ENCODE measurements around the gene KCTD21.
A peak's percentile ranks its signal among the peaks of the same experiment; 100 is the strongest.

The KCTD21 gene

GRCh38 chr11:78151804-78152203 is 36.6 kb downstream of the KCTD21 start:
- Histone ChIP-seq H3K9ac (ENCODE audit: insufficient read length) (no peak overlapping the region), H3K4me3 (no peak overlapping the region), H3K9me3 (ENCODE audit: low read depth, low read length) (no peaks in the 10 kb centered on the region), H3K36me3 (ENCODE audit: insufficient read depth, low read length) (no peaks in the 10 kb centered on the region), H3K27ac (no peak overlapping the region)
- no peak for DNase-seq (ENCODE audit: low read depth, low spot score)
- no peak for TF ChIP-seq EZH2 (IDR thresholded peaks at IDR 0.05)
- TF ChIP-seq POLR2AphosphoS5 (IDR thresholded peaks at IDR 0.05; ENCODE audit: borderline replicate concordance, low read depth, low read length), result no peak
- TF ChIP-seq FOXP2 (optimal IDR thresholded peaks at IDR 0.05; ENCODE audit: control extremely low read depth, extremely low read length, insufficient read depth), result no peak

DNA sequence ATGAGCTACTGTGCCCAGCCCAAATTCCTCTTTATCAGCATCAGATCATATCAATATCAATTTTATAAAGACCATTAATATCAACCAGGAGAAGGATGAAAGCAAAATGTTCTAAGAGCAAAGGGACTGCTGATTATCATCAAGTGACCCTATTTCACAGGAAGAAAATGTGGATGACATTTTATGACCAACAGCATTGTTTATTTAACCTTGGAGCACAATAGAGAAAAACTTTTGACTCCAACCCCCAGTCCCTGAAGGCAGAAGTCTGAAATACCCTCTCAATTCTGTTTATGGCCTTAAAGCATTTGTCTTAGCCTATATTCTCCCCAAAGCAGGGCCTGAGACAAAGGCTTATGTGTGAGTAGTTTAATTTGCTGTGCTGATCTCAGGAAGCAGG is 37.7 kb downstream of the KCTD21 start:
- Histone ChIP-seq H3K4me3 (no peak overlapping the region), H3K9me3 (ENCODE audit: low read depth, low read length) (no peaks in the 10 kb centered on the region), H3K36me3 (ENCODE audit: insufficient read depth, low read length) (no peaks in the 10 kb centered on the region), H3K9ac (ENCODE audit: insufficient read length) (no peak overlapping the region), H3K27ac (no peak overlapping the region)
- DNase-seq (ENCODE audit: low read depth, low spot score), result no peak
- TF ChIP-seq POLR2AphosphoS5 (IDR thresholded peaks at IDR 0.05; ENCODE audit: borderline replicate concordance, low read depth, low read length), result no peak
- TF ChIP-seq FOXP2 (optimal IDR thresholded peaks at IDR 0.05; ENCODE audit: control extremely low read depth, extremely low read length, insufficient read depth), result no peak
- no peak for TF ChIP-seq EZH2 (IDR thresholded peaks at IDR 0.05)

- Histone ChIP-seq H3K36me3 (ENCODE audit: insufficient read depth, low read length) (no peaks in the 10 kb centered on the region), H3K9me3 (ENCODE audit: low read depth, low read length) (no peaks in the 10 kb centered on the region), H3K27ac (no peak overlapping the region), H3K9ac (ENCODE audit: insufficient read length) (no peak overlapping the region), H3K4me3 (no peak overlapping the region)
- DNase-seq (ENCODE audit: low read depth, low spot score), result no peak
- TF ChIP-seq EZH2 (IDR thresholded peaks at IDR 0.05) (no peak), FOXP2 (optimal IDR thresholded peaks at IDR 0.05; ENCODE audit: control extremely low read depth, extremely low read length, insufficient read depth) (no peak), POLR2AphosphoS5 (IDR thresholded peaks at IDR 0.05; ENCODE audit: borderline replicate concordance, low read depth, low read length) (no peak)
These were observed 38.1 kb downstream of the KCTD21 start for GRCh38 chr11:78150346-78150745.

- TF ChIP-seq POLR2AphosphoS5 (IDR thresholded peaks at IDR 0.05; ENCODE audit: borderline replicate concordance, low read depth, low read length) (no peak), FOXP2 (optimal IDR thresholded peaks at IDR 0.05; ENCODE audit: control extremely low read depth, extremely low read length, insufficient read depth) (no peak), EZH2 (IDR thresholded peaks at IDR 0.05) (no peak)
- H3K27ac ChIP-seq, result no peak overlapping the region
- no peaks in the 10 kb centered on the region for H3K9me3 ChIP-seq (ENCODE audit: low read depth, low read length)
- no peak overlapping the region for H3K9ac ChIP-seq (ENCODE audit: insufficient read length)
- no peaks in the 10 kb centered on the region for H3K36me3 ChIP-seq (ENCODE audit: insufficient read depth, low read length)
- no peak for DNase-seq (ENCODE audit: low read depth, low spot score)
- no peak overlapping the region for H3K4me3 ChIP-seq
These were observed 38.8 kb downstream of the KCTD21 start for GRCh38 chr11:78149646-78150045.

DNA sequence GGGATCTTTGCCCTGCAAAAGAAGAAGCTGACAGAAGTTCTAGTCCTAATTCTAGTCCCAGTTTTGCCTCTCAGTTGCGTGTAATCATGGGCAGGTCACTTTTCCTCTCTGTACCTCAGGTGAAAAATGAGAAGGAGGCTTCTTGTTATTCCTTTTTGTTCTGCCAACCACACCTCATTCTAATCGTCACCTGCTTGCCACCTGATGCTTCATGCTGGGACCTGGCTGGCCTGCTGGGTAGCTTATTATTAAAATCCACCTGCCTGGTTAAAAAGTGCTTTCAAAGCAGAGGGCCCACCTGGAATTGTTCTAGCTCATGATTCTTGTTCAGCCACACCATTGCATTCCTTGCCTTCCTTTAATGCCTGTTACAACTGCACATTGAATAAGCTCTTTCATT is 40.6 kb downstream of the KCTD21 start:
- Histone ChIP-seq H3K9me3 (ENCODE audit: low read depth, low read length) (no peaks in the 10 kb centered on the region), H3K9ac (ENCODE audit: insufficient read length) (no peak overlapping the region), H3K4me3 (no peak overlapping the region), H3K36me3 (ENCODE audit: insufficient read depth, low read length) (no peaks in the 10 kb centered on the region), H3K27ac (no peak overlapping the region)
- no peak for DNase-seq (ENCODE audit: low read depth, low spot score)
- no peak for TF ChIP-seq FOXP2 (optimal IDR thresholded peaks at IDR 0.05; ENCODE audit: control extremely low read depth, extremely low read length, insufficient read depth)
- no peak for TF ChIP-seq EZH2 (IDR thresholded peaks at IDR 0.05)
- TF ChIP-seq POLR2AphosphoS5 (IDR thresholded peaks at IDR 0.05; ENCODE audit: borderline replicate concordance, low read depth, low read length), result no peak

DNA sequence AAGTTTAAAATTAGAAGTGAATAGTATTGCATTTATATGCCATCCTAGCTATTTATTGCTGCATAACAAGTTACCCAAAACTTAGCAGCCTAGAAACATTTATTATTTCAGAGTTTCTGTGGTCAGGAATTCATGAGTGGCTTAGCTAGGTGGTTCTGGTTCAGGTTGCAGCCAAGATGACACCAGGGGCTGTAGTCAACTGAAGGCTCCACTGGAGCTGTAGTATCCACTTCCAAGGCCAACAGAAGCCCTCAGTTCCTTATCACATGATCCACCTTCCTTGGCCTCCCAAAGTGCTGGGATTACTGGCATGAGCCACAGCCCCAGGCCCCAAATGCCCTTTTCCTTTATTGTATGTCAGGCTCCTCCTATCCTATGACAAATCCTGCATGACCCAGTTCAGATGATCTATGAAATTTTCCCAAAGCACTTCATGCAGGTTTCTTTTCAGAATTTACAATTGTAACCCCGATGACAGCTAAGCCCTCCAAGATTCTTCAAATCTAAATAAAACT is 42.9 kb downstream of the KCTD21 start:
- DNase-seq (ENCODE audit: low read depth, low spot score), result no peak
- Histone ChIP-seq H3K9me3 (ENCODE audit: low read depth, low read length) (no peaks in the 10 kb centered on the region), H3K4me3 (no peak overlapping the region), H3K9ac (ENCODE audit: insufficient read length) (no peak overlapping the region), H3K36me3 (ENCODE audit: insufficient read depth, low read length) (no peaks in the 10 kb centered on the region), H3K27ac (no peak overlapping the region)
- TF ChIP-seq EZH2 (IDR thresholded peaks at IDR 0.05) (no peak), FOXP2 (optimal IDR thresholded peaks at IDR 0.05; ENCODE audit: control extremely low read depth, extremely low read length, insufficient read depth) (no peak), POLR2AphosphoS5 (IDR thresholded peaks at IDR 0.05; ENCODE audit: borderline replicate concordance, low read depth, low read length) (no peak)

DNA sequence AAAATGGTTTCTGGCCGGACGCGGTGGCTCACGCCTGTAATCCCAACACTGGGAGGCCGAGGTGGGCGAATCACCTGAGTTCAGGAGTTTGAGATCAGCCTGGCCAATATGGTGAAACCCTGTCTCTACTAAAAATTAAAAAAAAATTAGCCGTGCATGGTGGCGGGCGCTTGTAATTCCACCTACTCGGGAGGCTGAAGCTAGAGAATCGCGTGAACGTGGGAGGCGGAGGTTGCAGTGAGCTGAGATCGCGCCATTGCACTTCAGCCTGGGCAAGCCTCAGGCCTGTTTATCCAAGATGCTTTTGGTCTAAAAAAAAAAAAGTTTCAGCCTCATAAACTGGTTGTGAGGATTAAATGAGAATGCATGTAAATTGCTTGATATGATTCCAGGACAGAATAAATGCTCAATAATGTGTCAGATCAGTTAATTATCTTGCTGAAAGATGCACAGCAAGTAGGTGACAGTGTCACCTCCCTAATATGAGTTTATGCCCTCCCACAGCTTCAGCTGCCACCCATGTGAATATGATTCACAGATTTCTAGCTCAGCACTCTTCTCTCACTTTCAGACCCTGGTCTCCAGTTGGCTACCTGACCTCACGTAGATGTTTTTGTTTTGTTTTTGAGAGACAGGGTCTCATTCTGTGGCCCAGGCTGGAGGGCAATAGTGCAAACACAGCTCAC is 47.9 kb downstream of the KCTD21 start:
- no peak overlapping the region for H3K9ac ChIP-seq (ENCODE audit: insufficient read length)
- H3K4me3 ChIP-seq, result peak overlapping the region; percentile 97
- TF ChIP-seq EZH2 (IDR thresholded peaks at IDR 0.05) (no peak), POLR2AphosphoS5 (IDR thresholded peaks at IDR 0.05; ENCODE audit: borderline replicate concordance, low read depth, low read length) (no peak), FOXP2 (optimal IDR thresholded peaks at IDR 0.05; ENCODE audit: control extremely low read depth, extremely low read length, insufficient read depth) (no peak)
- peaks cover 20% of the 10 kb centered on the region; the same call in 1 of the 2 replicates for H3K36me3 ChIP-seq (ENCODE audit: insufficient read depth, low read length)
- H3K9me3 ChIP-seq (ENCODE audit: low read depth, low read length), result no peaks in the 10 kb centered on the region
- no peak for DNase-seq (ENCODE audit: low read depth, low spot score)
- H3K27ac ChIP-seq, result no peak overlapping the region

GRCh38 chr11:78139422-78140391 is 48.7 kb downstream of the KCTD21 start, which contains the start of gene ALG8:
ALG8 (minus strand) TSS chr11:78139626; CDS start chr11:78139588, 38 bp downstream.
- no peaks in the 10 kb centered on the region for H3K9me3 ChIP-seq (ENCODE audit: low read depth, low read length)
- TF ChIP-seq EZH2 (IDR thresholded peaks at IDR 0.05) (no peak), POLR2AphosphoS5 (IDR thresholded peaks at IDR 0.05; ENCODE audit: borderline replicate concordance, low read depth, low read length) (peak; percentile 90), FOXP2 (optimal IDR thresholded peaks at IDR 0.05; ENCODE audit: control extremely low read depth, extremely low read length, insufficient read depth) (no peak)
- H3K27ac ChIP-seq, result peak within 1 kb of the TSS; percentile 83
- peak; percentile 78 for DNase-seq (ENCODE audit: low read depth, low spot score)
- peak within 1 kb of the TSS; percentile 98 for H3K9ac ChIP-seq (ENCODE audit: insufficient read length)
- H3K4me3 ChIP-seq, result peak within 1 kb of the TSS; percentile 97
- peaks cover 26% of the 10 kb centered on the region for H3K36me3 ChIP-seq (ENCODE audit: insufficient read depth, low read length)
